HEK293 (cell line): ENCODE data around the gene HOXD12.

Experiments
- GLIS1 ChIP-seq: fragments of 450-650 bp; formaldehyde crosslinking; IDR thresholded peaks from 2 replicates; pipeline ENCODE4 v1.5.1; 2016; ENCODE audit warnings: missing biosample characterization, missing genetic modification characterization
- GLIS2 ChIP-seq: fragments of 450-650 bp; formaldehyde crosslinking; IDR thresholded peaks from 2 replicates; pipeline ENCODE4 v1.5.1; 2016; ENCODE audit warnings: missing biosample characterization, missing genetic modification characterization
- HOXA7 ChIP-seq: sonication (generic); formaldehyde crosslinking; IDR thresholded peaks from 2 replicates; pipeline ENCODE4 v1.8.1; 2022; ENCODE audit warnings: missing genetic modification reagents, borderline replicate concordance
- KLF16 ChIP-seq: fragments of 450-650 bp; formaldehyde crosslinking; IDR thresholded peaks from 2 replicates; pipeline ENCODE4 v1.5.1; 2017; ENCODE audit warnings: missing biosample characterization, missing genetic modification characterization
- MZF1 ChIP-seq: fragments of 450-650 bp; formaldehyde crosslinking; IDR thresholded peaks from 2 replicates; pipeline ENCODE4 v1.5.1; 2017; ENCODE audit warnings: missing biosample characterization, missing genetic modification characterization, borderline replicate concordance
- SP2 ChIP-seq: fragments of 450-650 bp; formaldehyde crosslinking; IDR thresholded peaks from 2 replicates; pipeline ENCODE4 v1.5.1; 2016; ENCODE audit warnings: missing biosample characterization, missing genetic modification characterization
- SP3 ChIP-seq: fragments of 450-650 bp; formaldehyde crosslinking; IDR thresholded peaks from 2 replicates; pipeline ENCODE4 v1.5.1; 2016; ENCODE audit warnings: missing biosample characterization, missing genetic modification characterization
- ZFP37 ChIP-seq: fragments of 450-650 bp; formaldehyde crosslinking; IDR thresholded peaks from 2 replicates; pipeline ENCODE4 v1.5.1; 2016; ENCODE audit warnings: missing biosample characterization, missing genetic modification characterization
- ZFP69B ChIP-seq: fragments of 450-650 bp; formaldehyde crosslinking; IDR thresholded peaks from 2 replicates; pipeline ENCODE4 v1.5.1; 2016; ENCODE audit warnings: missing biosample characterization, missing genetic modification characterization
- ZNF10 ChIP-seq: fragments of 450-650 bp; formaldehyde crosslinking; IDR thresholded peaks from 2 replicates; pipeline ENCODE4 v1.5.1; 2017; ENCODE audit warnings: missing biosample characterization, missing genetic modification characterization
- ZNF114 ChIP-seq: fragments of 450-650 bp; formaldehyde crosslinking; IDR thresholded peaks from 2 replicates; pipeline ENCODE4 v1.5.0; 2017; ENCODE audit warnings: missing biosample characterization, missing genetic modification characterization
- ZNF223 ChIP-seq: fragments of 450-650 bp; formaldehyde crosslinking; IDR thresholded peaks from 2 replicates; pipeline ENCODE4 v1.5.1; 2016; ENCODE audit warnings: missing biosample characterization, missing genetic modification characterization
- ZNF23 ChIP-seq: fragments of 450-650 bp; formaldehyde crosslinking; IDR thresholded peaks from 2 replicates; pipeline ENCODE4 v1.5.1; 2016; ENCODE audit warnings: missing biosample characterization, missing genetic modification characterization, borderline replicate concordance
- ZNF341 ChIP-seq: fragments of 450-650 bp; formaldehyde crosslinking; IDR thresholded peaks from 2 replicates; pipeline ENCODE4; 2016; ENCODE audit warnings: low read depth, missing biosample characterization, missing genetic modification characterization
- ZNF37A ChIP-seq: fragments of 450-650 bp; IDR thresholded peaks from 2 replicates; pipeline ENCODE4 v1.5.1; 2018; ENCODE audit warnings: missing biosample characterization, missing genetic modification characterization
- ZNF394 ChIP-seq: fragments of 450-650 bp; formaldehyde crosslinking; IDR thresholded peaks from 2 replicates; pipeline ENCODE4 v1.5.1; 2016; ENCODE audit warnings: missing biosample characterization, missing genetic modification characterization, mild to moderate bottlenecking, moderate library complexity, borderline replicate concordance
- ZNF404 ChIP-seq: fragments of 450-650 bp; formaldehyde crosslinking; IDR thresholded peaks from 2 replicates; pipeline ENCODE4 v1.5.1; 2017; ENCODE audit warnings: missing biosample characterization, missing genetic modification characterization
- ZNF48 ChIP-seq: fragments of 450-650 bp; formaldehyde crosslinking; IDR thresholded peaks from 2 replicates; pipeline ENCODE4 v1.5.1; 2016; ENCODE audit warnings: missing biosample characterization, missing genetic modification characterization
- ZNF521 ChIP-seq: fragments of 450-650 bp; formaldehyde crosslinking; IDR thresholded peaks from 2 replicates; pipeline ENCODE4 v1.5.1; 2017; ENCODE audit warnings: missing biosample characterization, mild to moderate bottlenecking, missing genetic modification characterization
- ZNF530 ChIP-seq: fragments of 450-650 bp; formaldehyde crosslinking; IDR thresholded peaks from 2 replicates; pipeline ENCODE4 v1.5.1; 2016; ENCODE audit warnings: low read depth, missing biosample characterization, missing genetic modification characterization
- ZNF596 ChIP-seq: fragments of 450-650 bp; IDR thresholded peaks from 2 replicates; pipeline ENCODE4 v1.5.0; 2018; ENCODE audit warnings: missing biosample characterization, mild to moderate bottlenecking, missing genetic modification characterization, moderate library complexity
- ZNF623 ChIP-seq: fragments of 450-650 bp; formaldehyde crosslinking; IDR thresholded peaks from 2 replicates; pipeline ENCODE4 v1.5.1; 2016; ENCODE audit warnings: missing biosample characterization, missing genetic modification characterization
- ZNF658 ChIP-seq: fragments of 450-650 bp; formaldehyde crosslinking; IDR thresholded peaks from 2 replicates; pipeline ENCODE4; 2016; ENCODE audit warnings: missing biosample characterization, missing genetic modification characterization
- ZSCAN30 ChIP-seq: fragments of 450-650 bp; IDR thresholded peaks from 2 replicates; pipeline ENCODE4 v1.5.1; 2018; ENCODE audit warnings: missing biosample characterization, mild to moderate bottlenecking, missing genetic modification characterization, moderate library complexity
- TF ChIP-seq, protein P1 (sequence below): fragments of 450-650 bp; formaldehyde crosslinking; IDR thresholded peaks from 2 replicates; pipeline ENCODE4 v1.5.1; 2016; ENCODE audit warnings: missing biosample characterization, missing genetic modification characterization
- TF ChIP-seq, protein P2 (sequence below): fragments of 450-650 bp; formaldehyde crosslinking; IDR thresholded peaks from 2 replicates; pipeline ENCODE4 v1.5.1; 2016; ENCODE audit warnings: missing biosample characterization, missing genetic modification characterization
- TF ChIP-seq, protein P3 (sequence below): fragments of 450-650 bp; formaldehyde crosslinking; IDR thresholded peaks from 2 replicates; pipeline ENCODE4; 2016; ENCODE audit warnings: missing biosample characterization, missing genetic modification characterization
- TF ChIP-seq, protein P4 (sequence below): fragments of 450-650 bp; formaldehyde crosslinking; IDR thresholded peaks from 2 replicates; pipeline ENCODE4 v1.5.1; 2016; ENCODE audit warnings: missing biosample characterization, missing genetic modification characterization
- TF ChIP-seq, protein P5 (sequence below): fragments of 450-650 bp; formaldehyde crosslinking; IDR thresholded peaks from 2 replicates; pipeline ENCODE4 v1.5.1; 2017; ENCODE audit warnings: missing biosample characterization, mild to moderate bottlenecking, missing genetic modification characterization, moderate library complexity
- TF ChIP-seq, protein P6 (sequence below): fragments of 450-650 bp; formaldehyde crosslinking; IDR thresholded peaks from 2 replicates; pipeline ENCODE4 v1.5.1; 2016; ENCODE audit warnings: missing biosample characterization, missing genetic modification characterization

Gene HOXD12

DNA sequence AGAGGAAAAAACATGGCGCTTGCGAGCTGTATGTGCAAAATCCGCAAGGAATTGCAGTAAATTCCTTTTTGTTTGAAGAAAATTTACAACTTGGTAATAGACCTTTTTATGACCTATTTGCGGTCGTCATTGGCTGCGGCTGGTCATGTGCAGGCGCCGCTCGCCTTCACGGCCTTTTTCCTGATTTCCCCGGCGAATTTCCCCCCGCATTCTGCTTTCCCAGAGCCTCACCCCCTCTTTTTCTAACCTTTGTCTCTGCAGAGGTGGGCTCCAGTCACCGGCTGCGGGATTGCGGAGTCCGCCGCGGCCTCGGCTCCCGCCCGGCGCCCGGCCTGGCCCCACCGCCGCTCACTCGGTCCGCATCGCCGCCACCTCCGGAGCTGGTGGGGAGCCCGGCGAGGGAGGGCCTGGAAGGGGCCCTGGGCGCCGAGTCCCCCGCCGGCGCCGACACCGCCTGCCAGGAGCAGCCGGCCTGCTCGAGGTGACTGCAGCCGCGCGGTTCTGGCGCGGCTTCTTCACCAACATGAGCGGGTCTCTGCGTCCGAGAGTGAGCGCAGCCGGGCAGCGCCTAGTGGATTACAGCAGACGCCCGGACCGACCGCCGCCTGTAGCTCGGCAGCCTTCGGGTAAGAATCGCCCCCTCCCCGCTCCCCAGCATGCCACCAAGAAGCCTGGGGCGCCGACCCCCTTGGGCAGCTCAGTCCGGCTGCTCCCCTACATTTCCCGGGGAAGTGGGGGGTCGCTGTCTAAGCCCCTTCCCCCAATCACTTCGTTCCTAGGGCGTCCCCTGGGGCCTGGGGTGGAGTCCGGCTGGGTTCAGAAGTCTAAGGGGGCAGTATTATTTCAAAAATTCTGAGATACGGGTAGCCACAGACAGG lies 37.0 kb downstream of the HOXD12 start (continued):
- TF ChIP-seq ZFP69B (tag by site-specific recombination) (no peak), ZNF596 (tag by site-specific recombination) (no peak), ZNF658 (tag by site-specific recombination) (no peak), SP2 (tag by site-specific recombination) (no peak), GLIS1 (tag by site-specific recombination) (no peak), ZNF23 (no peak), ZNF48 (tag by site-specific recombination) (no peak), ZNF37A (tag by site-specific recombination) (no peak), GLIS2 (tag by site-specific recombination) (peak; percentile 79), ZNF530 (no peak), ZNF114 (tag by site-specific recombination) (no peak), ZNF10 (no peak; the same call in 1 of the 2 replicates), ZNF623 (tag by site-specific recombination) (no peak), MZF1 (tag by site-specific recombination) (no peak), ZNF521 (no peak), ZNF341 (tag by site-specific recombination) (no peak), KLF16 (tag by site-specific recombination) (no peak), ZNF223 (no peak), ZSCAN30 (peak; percentile 49; the same call in 1 of the 2 replicates), HOXA7 (no peak), SP3 (tag by site-specific recombination) (no peak), ZNF404 (tag by site-specific recombination) (no peak), ZNF394 (no peak), ZFP37 (no peak)
- TF ChIP-seq, protein P1, sequence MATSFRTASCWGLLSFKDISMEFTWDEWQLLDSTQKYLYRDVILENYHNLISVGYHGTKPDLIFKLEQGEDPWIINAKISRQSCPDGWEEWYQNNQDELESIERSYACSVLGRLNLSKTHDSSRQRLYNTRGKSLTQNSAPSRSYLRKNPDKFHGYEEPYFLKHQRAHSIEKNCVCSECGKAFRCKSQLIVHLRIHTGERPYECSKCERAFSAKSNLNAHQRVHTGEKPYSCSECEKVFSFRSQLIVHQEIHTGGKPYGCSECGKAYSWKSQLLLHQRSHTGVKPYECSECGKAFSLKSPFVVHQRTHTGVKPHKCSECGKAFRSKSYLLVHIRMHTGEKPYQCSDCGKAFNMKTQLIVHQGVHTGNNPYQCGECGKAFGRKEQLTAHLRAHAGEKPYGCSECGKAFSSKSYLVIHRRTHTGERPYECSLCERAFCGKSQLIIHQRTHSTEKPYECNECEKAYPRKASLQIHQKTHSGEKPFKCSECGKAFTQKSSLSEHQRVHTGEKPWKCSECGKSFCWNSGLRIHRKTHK (tag by site-specific recombination), result no peak
- TF ChIP-seq, protein P2, sequence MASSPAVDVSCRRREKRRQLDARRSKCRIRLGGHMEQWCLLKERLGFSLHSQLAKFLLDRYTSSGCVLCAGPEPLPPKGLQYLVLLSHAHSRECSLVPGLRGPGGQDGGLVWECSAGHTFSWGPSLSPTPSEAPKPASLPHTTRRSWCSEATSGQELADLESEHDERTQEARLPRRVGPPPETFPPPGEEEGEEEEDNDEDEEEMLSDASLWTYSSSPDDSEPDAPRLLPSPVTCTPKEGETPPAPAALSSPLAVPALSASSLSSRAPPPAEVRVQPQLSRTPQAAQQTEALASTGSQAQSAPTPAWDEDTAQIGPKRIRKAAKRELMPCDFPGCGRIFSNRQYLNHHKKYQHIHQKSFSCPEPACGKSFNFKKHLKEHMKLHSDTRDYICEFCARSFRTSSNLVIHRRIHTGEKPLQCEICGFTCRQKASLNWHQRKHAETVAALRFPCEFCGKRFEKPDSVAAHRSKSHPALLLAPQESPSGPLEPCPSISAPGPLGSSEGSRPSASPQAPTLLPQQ (tag by site-specific recombination), result peak; percentile 42
- TF ChIP-seq, protein P3, sequence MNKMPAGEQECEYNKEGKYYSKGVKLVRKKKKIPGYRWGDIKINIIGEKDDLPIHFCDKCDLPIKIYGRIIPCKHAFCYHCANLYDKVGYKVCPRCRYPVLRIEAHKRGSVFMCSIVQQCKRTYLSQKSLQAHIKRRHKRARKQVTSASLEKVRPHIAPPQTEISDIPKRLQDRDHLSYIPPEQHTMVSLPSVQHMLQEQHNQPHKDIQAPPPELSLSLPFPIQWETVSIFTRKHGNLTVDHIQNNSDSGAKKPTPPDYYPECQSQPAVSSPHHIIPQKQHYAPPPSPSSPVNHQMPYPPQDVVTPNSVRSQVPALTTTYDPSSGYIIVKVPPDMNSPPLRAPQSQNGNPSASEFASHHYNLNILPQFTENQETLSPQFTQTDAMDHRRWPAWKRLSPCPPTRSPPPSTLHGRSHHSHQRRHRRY (tag by site-specific recombination), result no peak
- TF ChIP-seq, protein P4, sequence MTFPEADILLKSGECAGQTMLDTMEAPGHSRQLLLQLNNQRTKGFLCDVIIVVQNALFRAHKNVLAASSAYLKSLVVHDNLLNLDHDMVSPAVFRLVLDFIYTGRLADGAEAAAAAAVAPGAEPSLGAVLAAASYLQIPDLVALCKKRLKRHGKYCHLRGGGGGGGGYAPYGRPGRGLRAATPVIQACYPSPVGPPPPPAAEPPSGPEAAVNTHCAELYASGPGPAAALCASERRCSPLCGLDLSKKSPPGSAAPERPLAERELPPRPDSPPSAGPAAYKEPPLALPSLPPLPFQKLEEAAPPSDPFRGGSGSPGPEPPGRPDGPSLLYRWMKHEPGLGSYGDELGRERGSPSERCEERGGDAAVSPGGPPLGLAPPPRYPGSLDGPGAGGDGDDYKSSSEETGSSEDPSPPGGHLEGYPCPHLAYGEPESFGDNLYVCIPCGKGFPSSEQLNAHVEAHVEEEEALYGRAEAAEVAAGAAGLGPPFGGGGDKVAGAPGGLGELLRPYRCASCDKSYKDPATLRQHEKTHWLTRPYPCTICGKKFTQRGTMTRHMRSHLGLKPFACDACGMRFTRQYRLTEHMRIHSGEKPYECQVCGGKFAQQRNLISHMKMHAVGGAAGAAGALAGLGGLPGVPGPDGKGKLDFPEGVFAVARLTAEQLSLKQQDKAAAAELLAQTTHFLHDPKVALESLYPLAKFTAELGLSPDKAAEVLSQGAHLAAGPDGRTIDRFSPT (tag by site-specific recombination), result no peak
- TF ChIP-seq, protein P5, sequence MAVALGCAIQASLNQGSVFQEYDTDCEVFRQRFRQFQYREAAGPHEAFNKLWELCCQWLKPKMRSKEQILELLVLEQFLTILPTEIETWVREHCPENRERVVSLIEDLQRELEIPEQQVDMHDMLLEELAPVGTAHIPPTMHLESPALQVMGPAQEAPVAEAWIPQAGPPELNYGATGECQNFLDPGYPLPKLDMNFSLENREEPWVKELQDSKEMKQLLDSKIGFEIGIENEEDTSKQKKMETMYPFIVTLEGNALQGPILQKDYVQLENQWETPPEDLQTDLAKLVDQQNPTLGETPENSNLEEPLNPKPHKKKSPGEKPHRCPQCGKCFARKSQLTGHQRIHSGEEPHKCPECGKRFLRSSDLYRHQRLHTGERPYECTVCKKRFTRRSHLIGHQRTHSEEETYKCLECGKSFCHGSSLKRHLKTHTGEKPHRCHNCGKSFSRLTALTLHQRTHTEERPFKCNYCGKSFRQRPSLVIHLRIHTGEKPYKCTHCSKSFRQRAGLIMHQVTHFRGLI (tag by site-specific recombination), result no peak
- TF ChIP-seq, protein P6, sequence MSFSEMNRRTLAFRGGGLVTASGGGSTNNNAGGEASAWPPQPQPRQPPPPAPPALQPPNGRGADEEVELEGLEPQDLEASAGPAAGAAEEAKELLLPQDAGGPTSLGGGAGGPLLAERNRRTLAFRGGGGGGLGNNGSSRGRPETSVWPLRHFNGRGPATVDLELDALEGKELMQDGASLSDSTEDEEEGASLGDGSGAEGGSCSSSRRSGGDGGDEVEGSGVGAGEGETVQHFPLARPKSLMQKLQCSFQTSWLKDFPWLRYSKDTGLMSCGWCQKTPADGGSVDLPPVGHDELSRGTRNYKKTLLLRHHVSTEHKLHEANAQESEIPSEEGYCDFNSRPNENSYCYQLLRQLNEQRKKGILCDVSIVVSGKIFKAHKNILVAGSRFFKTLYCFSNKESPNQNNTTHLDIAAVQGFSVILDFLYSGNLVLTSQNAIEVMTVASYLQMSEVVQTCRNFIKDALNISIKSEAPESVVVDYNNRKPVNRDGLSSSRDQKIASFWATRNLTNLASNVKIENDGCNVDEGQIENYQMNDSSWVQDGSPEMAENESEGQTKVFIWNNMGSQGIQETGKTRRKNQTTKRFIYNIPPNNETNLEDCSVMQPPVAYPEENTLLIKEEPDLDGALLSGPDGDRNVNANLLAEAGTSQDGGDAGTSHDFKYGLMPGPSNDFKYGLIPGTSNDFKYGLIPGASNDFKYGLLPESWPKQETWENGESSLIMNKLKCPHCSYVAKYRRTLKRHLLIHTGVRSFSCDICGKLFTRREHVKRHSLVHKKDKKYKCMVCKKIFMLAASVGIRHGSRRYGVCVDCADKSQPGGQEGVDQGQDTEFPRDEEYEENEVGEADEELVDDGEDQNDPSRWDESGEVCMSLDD (tag by site-specific recombination), result peak; percentile 78; the same call in 1 of the 2 replicates
